DMS153 treated with DMSO at 0.1 percent for 48 hours (cell line): Measurements from ENCODE around the gene INSRR.

Source experiments
- DNase-seq: peaks from one replicate; lab custom pipeline; 2025; ENCODE audit not compliant: unreplicated experiment; lab: John Stamatoyannopoulos, UW

The INSRR gene

GRCh38 chr1:156808186-156809030 is 50.5 kb downstream of the INSRR start:
- no peak for DNase-seq

- no peak for DNase-seq
Observed at GRCh38 chr1:156807627-156808026, 51.3 kb downstream of the INSRR start.

- no peak for DNase-seq
Observed at GRCh38 chr1:156806512-156807440, 52.1 kb downstream of the INSRR start.

- DNase-seq: no peak
Observed at GRCh38 chr1:156805766-156806511, 53.0 kb downstream of the INSRR start.

- peak; percentile 26 for DNase-seq
Observed at GRCh38 chr1:156804572-156805243, 54.2 kb downstream of the INSRR start.

- DNase-seq: no peak
Observed at GRCh38 chr1:156804026-156804425, 54.9 kb downstream of the INSRR start.

GRCh38 chr1:156803086-156803851 is 55.6 kb downstream of the INSRR start:
- DNase-seq: no peak

- DNase-seq: no peak
Observed at GRCh38 chr1:156802421-156802935, 56.4 kb downstream of the INSRR start.

GRCh38 chr1:156801409-156802121 is 57.4 kb downstream of the INSRR start:
- DNase-seq: no peak

GRCh38 chr1:156797212-156797871 is 61.6 kb downstream of the INSRR start:
- DNase-seq: peak; percentile 60

- DNase-seq: no peak
Observed at GRCh38 chr1:156796340-156797097, 62.4 kb downstream of the INSRR start.

- DNase-seq: no peak
Observed at GRCh38 chr1:156795787-156796186, 63.1 kb downstream of the INSRR start.

- no peak for DNase-seq
Observed at GRCh38 chr1:156795374-156795733, 63.6 kb downstream of the INSRR start.

GRCh38 chr1:156794506-156795373 is 64.2 kb downstream of the INSRR start:
- no peak for DNase-seq
